Ovary (tissue), 3 donors: Measurements from ENCODE around the gene DDRGK1.

ENCODE experiments used
- CTCF ChIP-seq, 3 donors: fragments of 450-650 bp in 2 of 3; fragments of 200-600 bp in 1 of 3; IDR thresholded peaks; one replicate each; pipeline versions ENCODE4 v1.5.1 to v1.8.0; 2016 to 2022; ENCODE audit warnings: antibody characterized with exemption in 3 of 3, mild to moderate bottlenecking in 1 of 3
- POLR2A ChIP-seq: fragments of 450-650 bp; IDR thresholded peaks from one replicate; pipeline ENCODE4 v1.6.1; 2017; ENCODE audit warnings: antibody characterized with exemption, mild to moderate bottlenecking, moderate library complexity
- donor health status: DM: no; HTN: no; CAD: no.

GRCh38 chr20:3218307-3218988 is 14.0 kb upstream of the DDRGK1 start:
- TF ChIP-seq CTCF (IDR thresholded peaks at IDR 0.05) (peak in 2 of 3 donors; percentile 51), POLR2A (no peak)
